Smooth muscle cell (in vitro differentiated cells): Measurements from ENCODE around the gene CRYBB2. TPM values are rescaled to one million over a fixed set of nuclear protein-coding genes. Genes with fewer than 3 reads are reported as not detected.

ENCODE experiments used
- DNase-seq: peaks from one replicate; lab custom pipeline; 2025; ENCODE audit not compliant: unreplicated experiment; lab: John Stamatoyannopoulos, UW
- H2AFZ ChIP-seq: fragments of 200-600 bp; sonication (generic); 2 replicates; pipeline ENCODE4 v1.6.0; 2016; ENCODE audit warnings: antibody characterized with exemption, low read depth, mild to moderate bottlenecking
- H3F3A ChIP-seq: fragments of 200-600 bp; sonication (generic); 2 replicates; pipeline ENCODE4 v1.6.0; 2017; ENCODE audit warnings: antibody characterized with exemption, low read depth
- H3K27ac ChIP-seq: fragments of 200-600 bp; sonication (generic); 2 replicates; pipeline ENCODE4 v1.5.1; 2016; ENCODE audit warnings: low read depth, mild to moderate bottlenecking
- H3K27me3 ChIP-seq: fragments of 200-600 bp; sonication (generic); 2 replicates; pipeline ENCODE4 v1.6.1; 2016; ENCODE audit warnings: low read depth, mild to moderate bottlenecking
- H3K36me3 ChIP-seq: fragments of 200-600 bp; sonication (generic); 2 replicates; pipeline ENCODE4 v1.5.1; 2016; ENCODE audit warnings: low read depth
- H3K4me1 ChIP-seq: fragments of 200-600 bp; sonication (generic); 2 replicates; pipeline ENCODE4 v1.5.1; 2016; ENCODE audit warnings: low read depth
- H3K4me2 ChIP-seq: fragments of 200-600 bp; sonication (generic); 2 replicates; pipeline ENCODE4 v1.6.0; 2016; ENCODE audit warnings: mild to moderate bottlenecking
- H3K4me3 ChIP-seq: fragments of 200-600 bp; sonication (generic); 2 replicates; pipeline ENCODE4 v1.5.1; 2016; ENCODE audit warnings: mild to moderate bottlenecking
- H3K79me2 ChIP-seq: fragments of 200-600 bp; sonication (generic); 2 replicates; pipeline ENCODE4 v1.6.0; 2016; ENCODE audit warnings: low read depth, mild to moderate bottlenecking
- H3K9ac ChIP-seq: fragments of 200-600 bp; sonication (generic); 2 replicates; pipeline ENCODE4 v1.6.0; 2016; ENCODE audit warnings: low read depth
- H3K9me3 ChIP-seq: fragments of 200-600 bp; sonication (generic); replicated peaks from 2 replicates; pipeline ENCODE4 v1.5.1; 2016; ENCODE audit warnings: low read depth
- H4K20me1 ChIP-seq: fragments of 200-600 bp; sonication (generic); 2 replicates; pipeline ENCODE4 v1.6.0; 2016; ENCODE audit warnings: low read depth
- WGBS: methylation state at CpG from one replicate; pipeline ENCODE4 v1.1.7; 2016; ENCODE audit warnings: low lambda C conversion rate; 5-methylcytosine and 5-hydroxymethylcytosine counted together
- polyA plus RNA-seq: library from polyadenylated mRNA; unstranded; fragments of >200 nt; fragmentation: Nextera tagmentation; extraction: Ambion mirVana; gene quantifications from 2 replicates; pipeline ENCODE4 v1.2.1, GENCODE V29; 2016
- total RNA-seq: library from RNA; depleted of rRNA; stranded (reverse); fragments of >200 nt; gene quantifications from 2 replicates; pipeline ENCODE4 v1.2.3, GENCODE V29; 2014
- TF ChIP-seq, protein P1 (sequence below): fragments of 200-600 bp; sonication (generic); IDR thresholded peaks from 2 replicates; pipeline ENCODE4 v1.5.1; 2017; ENCODE audit warnings: borderline replicate concordance, mild to moderate bottlenecking, antibody characterized with exemption; ENCODE audit not compliant: insufficient read depth, poor library complexity, severe bottlenecking

Gene CRYBB2
- total and polyA plus RNA-seq, 2 experiments from 2014 or later = not detected

DNA sequence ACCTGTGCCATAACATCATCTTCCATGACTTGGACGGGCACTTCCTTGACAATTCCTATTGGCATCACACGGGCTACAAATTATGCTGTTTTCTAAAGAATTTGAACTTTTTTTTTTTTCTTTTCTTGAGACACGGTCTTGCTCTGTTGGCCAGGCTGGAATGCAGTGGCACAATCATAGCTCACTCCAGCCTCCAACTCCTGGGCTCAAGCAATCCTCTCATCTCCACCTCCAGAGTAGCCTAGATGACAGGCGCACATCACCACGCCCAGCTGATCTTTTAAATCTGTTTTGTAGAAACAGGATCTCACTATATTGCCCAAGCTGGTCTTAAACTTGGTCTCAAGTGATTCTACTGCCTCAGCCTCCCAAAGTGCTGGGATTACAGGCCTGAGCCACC is 23.1 kb upstream of the CRYBB2 start:
- TF ChIP-seq, protein P1, sequence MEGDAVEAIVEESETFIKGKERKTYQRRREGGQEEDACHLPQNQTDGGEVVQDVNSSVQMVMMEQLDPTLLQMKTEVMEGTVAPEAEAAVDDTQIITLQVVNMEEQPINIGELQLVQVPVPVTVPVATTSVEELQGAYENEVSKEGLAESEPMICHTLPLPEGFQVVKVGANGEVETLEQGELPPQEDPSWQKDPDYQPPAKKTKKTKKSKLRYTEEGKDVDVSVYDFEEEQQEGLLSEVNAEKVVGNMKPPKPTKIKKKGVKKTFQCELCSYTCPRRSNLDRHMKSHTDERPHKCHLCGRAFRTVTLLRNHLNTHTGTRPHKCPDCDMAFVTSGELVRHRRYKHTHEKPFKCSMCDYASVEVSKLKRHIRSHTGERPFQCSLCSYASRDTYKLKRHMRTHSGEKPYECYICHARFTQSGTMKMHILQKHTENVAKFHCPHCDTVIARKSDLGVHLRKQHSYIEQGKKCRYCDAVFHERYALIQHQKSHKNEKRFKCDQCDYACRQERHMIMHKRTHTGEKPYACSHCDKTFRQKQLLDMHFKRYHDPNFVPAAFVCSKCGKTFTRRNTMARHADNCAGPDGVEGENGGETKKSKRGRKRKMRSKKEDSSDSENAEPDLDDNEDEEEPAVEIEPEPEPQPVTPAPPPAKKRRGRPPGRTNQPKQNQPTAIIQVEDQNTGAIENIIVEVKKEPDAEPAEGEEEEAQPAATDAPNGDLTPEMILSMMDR = no peak
- peaks cover 3% of the 10 kb centered on the region for H3K4me1 ChIP-seq
- H2AFZ ChIP-seq = no peak overlapping the region
- H3K36me3 ChIP-seq = no peaks in the 10 kb centered on the region
- no peaks in the 10 kb centered on the region for H3K27me3 ChIP-seq
- peaks cover 6% of the 10 kb centered on the region for H4K20me1 ChIP-seq
- 95% methylated on average over 5 of the region's 5 CpGs for WGBS
- H3K9me3 ChIP-seq = no peaks in the 10 kb centered on the region
- DNase-seq = no peak
- no peak overlapping the region for H3K9ac ChIP-seq
- H3K4me2 ChIP-seq = no peak overlapping the region
- no peak overlapping the region for H3K27ac ChIP-seq
- H3F3A ChIP-seq = no peaks in the 10 kb centered on the region
- H3K79me2 ChIP-seq = no peaks in the 10 kb centered on the region
- H3K4me3 ChIP-seq = no peak overlapping the region

DNA sequence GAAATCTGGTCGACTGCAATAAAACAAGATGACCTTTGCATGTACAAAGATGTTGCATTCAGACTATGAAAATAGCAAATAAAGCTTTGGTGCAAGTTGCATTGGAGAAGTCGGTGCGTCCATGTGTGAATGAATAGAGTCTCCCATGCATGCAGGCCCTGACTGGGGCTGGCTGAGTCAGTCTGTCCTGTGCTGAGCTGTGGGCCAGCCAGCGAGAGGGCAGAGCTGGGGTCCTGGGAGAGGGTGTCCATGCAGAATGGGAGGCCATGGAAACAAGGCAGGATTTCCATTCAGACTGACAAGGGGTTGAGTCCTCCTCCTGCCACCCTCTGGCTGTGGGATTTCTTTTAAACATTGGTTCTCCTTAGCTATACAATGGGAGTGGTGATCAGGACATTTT is 22.1 kb upstream of the CRYBB2 start:
- TF ChIP-seq, protein P1 = no peak
- H3K27me3 ChIP-seq = no peaks in the 10 kb centered on the region
- DNase-seq = no peak
- 95% methylated on average over 4 of the region's 4 CpGs for WGBS
- no peaks in the 10 kb centered on the region for H3K36me3 ChIP-seq
- no peak overlapping the region for H3K27ac ChIP-seq
- H3K4me3 ChIP-seq = no peak overlapping the region
- no peak overlapping the region for H2AFZ ChIP-seq
- no peaks in the 10 kb centered on the region for H3K9me3 ChIP-seq
- H3K4me1 ChIP-seq = peaks cover 3% of the 10 kb centered on the region
- H4K20me1 ChIP-seq = peaks cover 6% of the 10 kb centered on the region
- H3K4me2 ChIP-seq = no peak overlapping the region
- no peaks in the 10 kb centered on the region for H3F3A ChIP-seq
- no peak overlapping the region for H3K9ac ChIP-seq
- no peaks in the 10 kb centered on the region for H3K79me2 ChIP-seq

DNA sequence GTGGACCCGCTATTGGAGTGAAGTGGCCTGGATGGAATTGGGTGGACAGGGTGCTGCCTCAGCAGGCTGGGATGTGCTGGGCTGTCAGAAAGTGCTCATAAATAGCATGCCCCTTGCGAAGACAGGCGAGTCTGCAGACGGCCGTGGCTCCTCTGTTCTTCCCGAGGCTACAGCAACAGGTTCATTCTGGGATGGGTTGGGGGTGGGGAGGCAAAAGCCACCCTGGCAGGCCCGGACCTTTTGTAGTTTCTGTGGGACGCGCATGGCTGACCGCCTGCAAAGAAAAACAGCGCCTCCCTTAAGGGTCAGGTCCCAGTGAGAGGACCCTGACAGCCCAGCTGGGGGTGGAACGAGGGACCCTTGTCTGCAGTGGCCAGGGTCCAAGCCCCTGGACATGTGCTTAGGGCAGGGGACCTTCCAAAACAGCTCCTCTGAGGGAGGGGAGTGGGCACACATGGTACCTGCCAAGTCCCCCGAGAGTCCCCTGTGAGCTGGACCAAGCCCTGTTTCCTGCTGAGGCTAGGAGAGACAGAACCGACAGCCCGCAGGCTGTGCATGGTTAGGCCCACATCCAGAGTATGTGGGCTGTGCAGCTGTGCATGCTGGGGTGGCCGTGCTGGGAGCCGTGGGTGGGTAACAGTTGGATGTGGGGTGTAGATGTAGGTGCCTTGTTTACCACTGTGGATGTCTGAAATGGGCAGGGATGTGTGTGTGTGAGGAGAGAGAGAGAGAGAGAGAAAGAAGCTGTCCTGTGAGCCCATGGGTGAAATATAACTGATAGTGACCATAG is 19.5 kb upstream of the CRYBB2 start, which contains the start of gene CRYBB3:
Gene CRYBB3, plus strand, starts transcription at position 128 of the 790 bp plus-strand sequence. CDS start 1,539 bp downstream, outside the sequence.
- Histone ChIP-seq H3F3A (no peaks in the 10 kb centered on the region), H3K36me3 (no peaks in the 10 kb centered on the region), H3K27me3 (no peaks in the 10 kb centered on the region), H3K9me3 (no peaks in the 10 kb centered on the region), H3K9ac (no peak within 1 kb of the TSS), H3K4me1 (peaks cover 3% of the 10 kb centered on the region), H3K4me3 (no peak within 1 kb of the TSS), H3K27ac (no peak within 1 kb of the TSS), H4K20me1 (no peaks in the 10 kb centered on the region), H3K4me2 (no peak within 1 kb of the TSS), H3K79me2 (no peaks in the 10 kb centered on the region), H2AFZ (no peak within 1 kb of the TSS)
- DNase-seq = no peak
- TF ChIP-seq, protein P1 = no peak
- 91% methylated on average over 17 of the region's 17 CpGs for WGBS

DNA sequence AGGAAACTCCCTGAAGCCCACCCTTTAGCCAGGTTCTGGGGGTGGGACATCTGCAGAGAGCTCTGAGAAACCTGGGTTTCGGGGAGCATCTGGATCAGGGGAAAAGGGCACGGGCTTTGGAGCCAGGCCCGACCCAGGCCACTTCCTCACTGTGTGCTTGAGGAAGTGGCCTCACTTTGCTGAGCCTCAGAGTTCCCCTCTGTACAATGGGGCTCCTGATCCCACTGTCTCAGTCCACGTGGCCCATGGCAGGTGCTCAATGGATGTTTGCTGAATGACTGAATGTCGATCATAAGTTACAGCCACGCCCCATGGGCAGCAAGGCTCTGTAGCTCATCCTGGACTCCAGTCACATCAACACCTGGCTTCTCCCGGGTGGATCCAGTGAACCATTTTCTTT is 18.5 kb upstream of the CRYBB2 start:
- no peaks in the 10 kb centered on the region for H3K36me3 ChIP-seq
- no peaks in the 10 kb centered on the region for H4K20me1 ChIP-seq
- TF ChIP-seq, protein P1 = no peak
- WGBS = 87% methylated on average over 7 of the region's 7 CpGs
- H3K4me1 ChIP-seq = peaks cover 3% of the 10 kb centered on the region
- no peak overlapping the region for H3K4me3 ChIP-seq
- no peak overlapping the region for H3K4me2 ChIP-seq
- H3K79me2 ChIP-seq = no peaks in the 10 kb centered on the region
- H3K27ac ChIP-seq = no peak overlapping the region
- no peaks in the 10 kb centered on the region for H3F3A ChIP-seq
- H2AFZ ChIP-seq = no peak overlapping the region
- DNase-seq = no peak
- no peaks in the 10 kb centered on the region for H3K9me3 ChIP-seq
- H3K9ac ChIP-seq = no peak overlapping the region
- no peaks in the 10 kb centered on the region for H3K27me3 ChIP-seq
